Left lung (tissue), 10 donors: ENCODE measurements around the gene BICC1. TPM values are rescaled to one million over a fixed set of nuclear protein-coding genes. Genes with fewer than 3 reads are reported as not detected.

Experiments used
- ATAC-seq: fragments of 200-7000 bp; cut with Tn5 transposase; one replicate; pipeline ENCODE4 v1.9.1; 2020; ENCODE audit warnings: moderate library complexity
- DNase-seq, 4 donors: peaks; one replicate each; pipeline ENCODE4 v3.0.0-alpha.2; 2013 to 2020
- H3K27ac ChIP-seq, 2 donors: fragments of 200-600 bp; sonication (generic) in 1 of 2; one replicate each; pipeline versions ENCODE4 v1.5.0 to v1.8.0; 2020 to 2021
- H3K27me3 ChIP-seq, 2 donors: fragments of 200-600 bp; sonication (generic) in 1 of 2; one replicate each; pipeline versions ENCODE4 v1.5.0 to v1.8.0; 2020 to 2021
- H3K36me3 ChIP-seq, 2 donors: fragments of 200-600 bp; sonication (generic) in 1 of 2; one replicate each; pipeline versions ENCODE4 v1.5.0 to v1.8.0; 2020 to 2021
- H3K4me1 ChIP-seq, 2 donors: fragments of 200-600 bp; one replicate each; pipeline ENCODE4 v1.8.0; 2021
- H3K4me3 ChIP-seq, 2 donors: fragments of 200-600 bp; sonication (generic) in 1 of 2; one replicate each; pipeline versions ENCODE4 v1.5.0 to v1.8.0; 2020 to 2021; ENCODE audit warnings: mild to moderate bottlenecking in 1 of 2
- H3K9me3 ChIP-seq, 2 donors: fragments of 200-600 bp; sonication (generic) in 1 of 2; one replicate each; pipeline versions ENCODE4 v1.5.0 to v1.8.0; 2020 to 2021
- intact Hi-C, 2 donors: fragments of 100-400 bp; cut with DNase I; formaldehyde crosslinking; loops; one replicate each; pipeline versions ENCODE4 v1.11.2 to v1.14.2; 2022
- polyA plus RNA-seq, 6 donors: library from polyadenylated mRNA; unstranded; fragments of 120-200 nt; gene quantifications; one replicate each; pipeline ENCODE4 v1.2.1, GENCODE V29; 2013; ENCODE audit not compliant: insufficient read length in 6 of 6
- total RNA-seq, 2 donors: library from RNA; stranded (reverse); fragmentation: NEBNext Ultra II Directional; extraction: Animal tissue kit (Norgen Biotek cat#: 25700); gene quantifications; one replicate each; pipeline ENCODE4 v1.2.1, GENCODE V29; 2021
- TF ChIP-seq, protein P1 (sequence below), 2 donors: fragments of 200-600 bp; sonication (generic) in 1 of 2; IDR thresholded peaks; one replicate each; pipeline versions ENCODE4 v1.5.0 to v1.8.0; 2021; ENCODE audit warnings: antibody characterized with exemption in 2 of 2
- donor health status: DM: no; HTN: yes; CAD: no.
- donor health status: DM: no; HTN: no; CAD: no.

Gene BICC1
- total and polyA plus RNA-seq, 8 donors = 10.9 to 47.4 (median 37.1) TPM

DNA sequence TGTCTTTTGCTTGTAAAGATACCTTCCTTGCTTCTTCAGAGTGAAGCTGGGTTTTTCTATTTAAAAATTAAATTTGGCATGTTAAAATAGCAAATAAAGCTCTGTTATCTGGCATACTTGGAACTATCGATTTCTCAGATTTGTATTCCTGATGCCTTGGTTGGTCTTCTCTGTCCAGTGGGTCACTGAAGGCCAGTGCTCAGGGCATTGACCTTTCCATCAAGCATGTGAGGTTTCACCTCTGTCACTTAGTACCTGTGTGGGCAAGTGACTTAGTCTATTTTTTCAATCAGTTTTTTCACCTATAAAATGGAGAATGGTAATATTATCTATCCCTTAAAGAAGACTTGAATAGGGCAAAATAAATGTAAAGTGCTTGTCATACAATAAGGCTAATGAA lies 311.3 kb downstream of the BICC1 start:
- no peaks in the 10 kb centered on the region for H3K36me3 ChIP-seq
- H3K9me3 ChIP-seq = no peaks in the 10 kb centered on the region
- ATAC-seq = no peak
- intact Hi-C loops = no loop called here
- DNase-seq = no peak
- no peak overlapping the region for H3K4me3 ChIP-seq
- no peak overlapping the region for H3K27ac ChIP-seq
- TF ChIP-seq, protein P1, sequence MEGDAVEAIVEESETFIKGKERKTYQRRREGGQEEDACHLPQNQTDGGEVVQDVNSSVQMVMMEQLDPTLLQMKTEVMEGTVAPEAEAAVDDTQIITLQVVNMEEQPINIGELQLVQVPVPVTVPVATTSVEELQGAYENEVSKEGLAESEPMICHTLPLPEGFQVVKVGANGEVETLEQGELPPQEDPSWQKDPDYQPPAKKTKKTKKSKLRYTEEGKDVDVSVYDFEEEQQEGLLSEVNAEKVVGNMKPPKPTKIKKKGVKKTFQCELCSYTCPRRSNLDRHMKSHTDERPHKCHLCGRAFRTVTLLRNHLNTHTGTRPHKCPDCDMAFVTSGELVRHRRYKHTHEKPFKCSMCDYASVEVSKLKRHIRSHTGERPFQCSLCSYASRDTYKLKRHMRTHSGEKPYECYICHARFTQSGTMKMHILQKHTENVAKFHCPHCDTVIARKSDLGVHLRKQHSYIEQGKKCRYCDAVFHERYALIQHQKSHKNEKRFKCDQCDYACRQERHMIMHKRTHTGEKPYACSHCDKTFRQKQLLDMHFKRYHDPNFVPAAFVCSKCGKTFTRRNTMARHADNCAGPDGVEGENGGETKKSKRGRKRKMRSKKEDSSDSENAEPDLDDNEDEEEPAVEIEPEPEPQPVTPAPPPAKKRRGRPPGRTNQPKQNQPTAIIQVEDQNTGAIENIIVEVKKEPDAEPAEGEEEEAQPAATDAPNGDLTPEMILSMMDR (IDR thresholded peaks at IDR 0.05) = no peak
- peaks cover 0 to 1% of the 10 kb centered on the region in 2 donors for H3K4me1 ChIP-seq
- H3K27me3 ChIP-seq = no peaks in the 10 kb centered on the region

DNA sequence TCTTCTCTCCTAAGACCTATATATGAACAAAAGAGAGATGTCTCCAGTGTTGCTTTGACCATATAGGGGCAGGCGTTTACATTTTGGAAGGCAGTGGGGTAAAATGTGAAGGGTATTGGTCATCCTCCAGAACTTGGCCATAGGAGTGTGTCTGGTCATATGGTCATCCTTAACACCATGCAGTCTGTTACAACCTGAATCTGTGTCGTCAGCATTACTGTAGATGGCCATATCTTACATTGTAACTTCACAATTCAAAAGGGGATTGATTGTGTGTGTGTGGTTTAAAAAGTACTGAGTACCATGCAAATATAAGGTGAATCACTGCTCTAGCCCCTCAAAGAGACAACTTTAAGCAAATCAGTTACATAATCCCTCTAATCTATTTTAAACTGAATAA lies 311.7 kb downstream of the BICC1 start:
- no peak for ATAC-seq
- TF ChIP-seq, protein P1 (IDR thresholded peaks at IDR 0.05) = no peak
- intact Hi-C loops = no loop called here
- Histone ChIP-seq H3K4me1 (no peaks in the 10 kb centered on the region), H3K27me3 (no peaks in the 10 kb centered on the region), H3K36me3 (no peaks in the 10 kb centered on the region), H3K4me3 (no peak overlapping the region), H3K27ac (no peak overlapping the region), H3K9me3 (no peaks in the 10 kb centered on the region)
- DNase-seq = no peak

DNA sequence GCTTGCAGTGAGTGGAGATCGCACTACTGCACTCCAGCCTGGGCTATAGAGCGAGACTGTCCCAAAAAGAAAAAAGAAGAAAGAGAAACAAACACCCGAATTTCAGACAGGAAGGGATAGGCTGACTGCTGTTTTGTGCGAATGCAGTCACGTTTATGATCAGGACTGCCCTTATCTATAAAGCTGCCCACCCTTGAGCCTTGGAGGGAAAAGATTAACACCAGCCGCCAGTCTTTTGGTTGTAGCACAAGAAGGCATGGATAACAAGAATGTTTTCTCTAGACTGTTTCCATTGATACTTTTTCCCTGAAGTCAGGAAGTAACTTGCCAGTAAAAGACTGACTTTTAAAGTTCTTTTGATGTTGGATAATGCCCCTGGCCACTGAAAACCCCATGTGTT lies 314.0 kb downstream of the BICC1 start:
- Histone ChIP-seq H3K36me3 (no peaks in the 10 kb centered on the region), H3K9me3 (no peaks in the 10 kb centered on the region), H3K4me1 (no peaks in the 10 kb centered on the region), H3K27me3 (no peaks in the 10 kb centered on the region), H3K27ac (no peak overlapping the region), H3K4me3 (no peak overlapping the region)
- ATAC-seq (no peak), DNase-seq (no peak)
- intact Hi-C loops = no loop called here
- TF ChIP-seq, protein P1 (IDR thresholded peaks at IDR 0.05) = no peak

DNA sequence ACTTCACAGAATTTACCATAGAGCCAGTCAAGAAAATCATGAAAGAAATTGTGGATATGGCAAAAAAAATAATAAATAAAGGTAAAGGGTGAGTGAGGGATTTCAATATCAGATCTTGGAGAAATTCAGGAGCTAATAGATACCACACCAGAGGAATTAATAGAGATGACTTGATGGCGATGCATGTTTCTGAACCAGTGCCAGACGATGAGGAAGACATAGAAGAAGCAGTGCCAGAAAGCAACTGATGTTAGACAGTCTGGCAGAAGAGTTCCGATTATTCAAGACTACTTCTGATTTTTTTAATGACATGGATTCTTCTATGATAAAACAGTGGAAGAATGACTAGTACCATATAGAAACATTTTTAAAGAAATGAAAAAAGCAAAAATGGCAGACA lies 314.7 kb downstream of the BICC1 start:
- H3K9me3 ChIP-seq = no peaks in the 10 kb centered on the region
- intact Hi-C loops = no loop called here

DNA sequence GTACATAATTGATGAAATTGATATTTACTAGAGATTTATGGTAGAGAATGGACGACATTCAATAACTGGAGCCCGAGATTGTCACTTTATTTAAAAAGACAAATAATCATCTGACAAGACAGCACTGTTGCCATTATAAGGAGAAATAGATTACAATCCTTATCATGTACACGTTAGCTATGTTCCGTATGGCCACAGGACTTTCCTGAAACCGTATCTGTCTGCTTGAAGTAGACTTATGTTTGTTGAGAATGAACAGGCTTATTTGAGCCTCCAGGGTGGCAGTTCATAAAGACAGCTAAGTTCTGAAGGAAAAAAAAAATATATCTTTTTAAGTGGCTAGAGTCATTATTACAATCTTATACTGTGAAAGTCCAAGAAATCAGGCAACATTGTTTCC lies 317.2 kb downstream of the BICC1 start:
- TF ChIP-seq, protein P1 (IDR thresholded peaks at IDR 0.05) = no peak
- no peak for ATAC-seq
- no peaks in the 10 kb centered on the region for H3K9me3 ChIP-seq

More for the DNA sequence above, 314.7 kb downstream of the BICC1 start:
- Histone ChIP-seq H3K36me3 (no peaks in the 10 kb centered on the region), H3K4me1 (no peaks in the 10 kb centered on the region), H3K27me3 (no peaks in the 10 kb centered on the region), H3K4me3 (no peak overlapping the region), H3K27ac (no peak overlapping the region)
- TF ChIP-seq, protein P1 (IDR thresholded peaks at IDR 0.05) = no peak
- ATAC-seq = no peak
- DNase-seq = no peak

More for the DNA sequence above, 317.2 kb downstream of the BICC1 start:
- no peak overlapping the region for H3K4me3 ChIP-seq
- H3K27ac ChIP-seq = no peak overlapping the region
- intact Hi-C loops = no loop called here
- no peaks in the 10 kb centered on the region for H3K27me3 ChIP-seq
- DNase-seq = no peak
- H3K36me3 ChIP-seq = no peaks in the 10 kb centered on the region
- H3K4me1 ChIP-seq = peaks cover 0 to 10% of the 10 kb centered on the region in 2 donors
